Measurements from ENCODE around the gene CLDN1. TPM values are rescaled to one million over a fixed set of nuclear protein-coding genes. Genes with fewer than 3 reads are reported as not detected.

The CLDN1 gene
- total and polyA plus RNA-seq, 2 of the 13 experiments (the other 11 are each of a cell fraction or from before 2014, with no cell fraction given): 42.7 to 51.6 TPM

DNA sequence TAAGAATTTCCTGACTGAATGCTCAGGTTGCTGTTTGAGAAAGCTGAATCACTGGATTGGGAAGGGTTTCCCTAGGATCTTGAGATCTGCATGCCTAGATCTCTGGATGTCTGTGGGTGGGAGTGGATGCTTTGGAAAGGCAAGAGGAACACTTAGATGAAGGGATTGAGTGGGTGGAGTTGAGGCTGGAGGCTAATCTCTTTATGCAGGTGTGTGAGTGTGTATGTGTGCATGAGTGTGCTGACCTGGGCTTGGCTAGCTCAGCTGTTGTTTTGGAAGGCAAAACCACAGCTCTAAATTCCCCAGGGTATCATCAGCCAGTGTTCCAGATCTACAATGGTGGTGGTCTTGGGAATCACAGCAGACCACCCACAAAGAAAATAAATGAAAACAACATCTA lies 60.5 kb downstream of the CLDN1 start:
- Histone ChIP-seq H2AFZ (ENCODE audit: low read length) (no peak overlapping the region), H3K4me3 (replicated peaks in 1 of 3; ENCODE audit: insufficient read depth in 1 of 3, low read depth in 2 of 3, low read length in 3 of 3) (no peak overlapping the region), H3K36me3 (replicated peaks in 1 of 2; ENCODE audit: control insufficient read depth in 1 of 2, insufficient read depth in 2 of 2, low read length in 2 of 2) (no peaks in the 10 kb centered on the region), H3K27ac (ENCODE audit: extremely low read length, insufficient read depth, low read length) (no peak overlapping the region), H4K20me1 (ENCODE audit: insufficient read depth, low read length) (no peaks in the 10 kb centered on the region), H3K9me3 (ENCODE audit: low read length) (no peaks in the 10 kb centered on the region), H3K4me2 (ENCODE audit: low read depth, low read length) (no peak overlapping the region), H3K79me2 (ENCODE audit: insufficient read depth, low read length) (no peaks in the 10 kb centered on the region), H3K4me1 (ENCODE audit: insufficient read depth, low read length) (peaks cover 19% of the 10 kb centered on the region), H3K27me3 (ENCODE audit: control insufficient read depth in 1 of 2, insufficient read depth in 2 of 2, low read length in 2 of 2) (no peaks in the 10 kb centered on the region), H3K9ac (ENCODE audit: insufficient read depth, low read depth, low read length) (no peak overlapping the region)
- ChIA-PET POLR2A (no interaction called here), CTCF (ENCODE audit: low intra/inter-chr PET ratio, low total read pairs) (no interaction called here)
- in situ Hi-C loops (cut with HindIII; ENCODE audit: extremely low pct_ligation_motif_present, low pct_unique_long_range_greater_than_20kb) (no loop called here), intact Hi-C loops (cut with micrococcal nuclease; ENCODE audit: unreplicated experiment) (no loop called here)
- ATAC-seq (no peak), DNase-seq (ENCODE audit: low spot score) (no peak), FAIRE-seq (no peak)
- no TSS peak for BruUV-seq (replicated peaks)
- no peak for TF ChIP-seq ZKSCAN5 (CRISPR knock-in tag; IDR thresholded peaks at IDR 0.05)
- TF ChIP-seq ZNF556 (CRISPR knock-in tag; IDR thresholded peaks at IDR 0.05; ENCODE audit: borderline replicate concordance): no peak
- TF ChIP-seq HNRNPL (IDR thresholded peaks at IDR 0.05; ENCODE audit: low read depth, low read length): no peak
- TF ChIP-seq PITX1 (CRISPR knock-in tag; IDR thresholded peaks at IDR 0.05): no peak
- TF ChIP-seq ZNF362 (CRISPR knock-in tag; IDR thresholded peaks at IDR 0.05; ENCODE audit: borderline replicate concordance): no peak

- CTCF ChIA-PET (ENCODE audit: low intra/inter-chr PET ratio, low total read pairs): no interaction called here
- no TSS peak for BruUV-seq (replicated peaks)
- 90% methylated on average over 3 of the region's 3 CpGs for WGBS (ENCODE audit: low lambda C conversion rate)
- no peaks in the 10 kb centered on the region for H3K9me3 ChIP-seq (ENCODE audit: low read length)
- POLR2A ChIA-PET: no interaction called here
- H3K36me3 ChIP-seq (replicated peaks in 1 of 2; ENCODE audit: control insufficient read depth in 1 of 2, insufficient read depth in 2 of 2, low read length in 2 of 2): no peaks in the 10 kb centered on the region
- FAIRE-seq (no peak), ATAC-seq (no peak), DNase-seq (ENCODE audit: low spot score) (no peak)
- H3K79me2 ChIP-seq (ENCODE audit: insufficient read depth, low read length): no peaks in the 10 kb centered on the region
- no peaks in the 10 kb centered on the region for H3K27me3 ChIP-seq (ENCODE audit: control insufficient read depth in 1 of 2, insufficient read depth in 2 of 2, low read length in 2 of 2)
- peaks cover 19% of the 10 kb centered on the region for H3K4me1 ChIP-seq (ENCODE audit: insufficient read depth, low read length)
- no peak overlapping the region for H2AFZ ChIP-seq (ENCODE audit: low read length)
- no peaks in the 10 kb centered on the region for H4K20me1 ChIP-seq (ENCODE audit: insufficient read depth, low read length)
- no peak overlapping the region for H3K9ac ChIP-seq (ENCODE audit: insufficient read depth, low read depth, low read length)
- in situ Hi-C loops (cut with HindIII; ENCODE audit: extremely low pct_ligation_motif_present, low pct_unique_long_range_greater_than_20kb): no loop called here
- H3K4me3 ChIP-seq (replicated peaks in 1 of 3; ENCODE audit: insufficient read depth in 1 of 3, low read depth in 2 of 3, low read length in 3 of 3): no peak overlapping the region
- intact Hi-C loops (cut with micrococcal nuclease; ENCODE audit: unreplicated experiment): no loop called here
- no peak overlapping the region for H3K4me2 ChIP-seq (ENCODE audit: low read depth, low read length)
- no peak overlapping the region for H3K27ac ChIP-seq (ENCODE audit: extremely low read length, insufficient read depth, low read length)
- TF ChIP-seq GTF3A (CRISPR knock-in tag; conservative IDR thresholded peaks at IDR 0.05): no peak
- no peak for TF ChIP-seq CENPX (CRISPR knock-in tag; IDR thresholded peaks at IDR 0.05)
- TF ChIP-seq, protein P1, sequence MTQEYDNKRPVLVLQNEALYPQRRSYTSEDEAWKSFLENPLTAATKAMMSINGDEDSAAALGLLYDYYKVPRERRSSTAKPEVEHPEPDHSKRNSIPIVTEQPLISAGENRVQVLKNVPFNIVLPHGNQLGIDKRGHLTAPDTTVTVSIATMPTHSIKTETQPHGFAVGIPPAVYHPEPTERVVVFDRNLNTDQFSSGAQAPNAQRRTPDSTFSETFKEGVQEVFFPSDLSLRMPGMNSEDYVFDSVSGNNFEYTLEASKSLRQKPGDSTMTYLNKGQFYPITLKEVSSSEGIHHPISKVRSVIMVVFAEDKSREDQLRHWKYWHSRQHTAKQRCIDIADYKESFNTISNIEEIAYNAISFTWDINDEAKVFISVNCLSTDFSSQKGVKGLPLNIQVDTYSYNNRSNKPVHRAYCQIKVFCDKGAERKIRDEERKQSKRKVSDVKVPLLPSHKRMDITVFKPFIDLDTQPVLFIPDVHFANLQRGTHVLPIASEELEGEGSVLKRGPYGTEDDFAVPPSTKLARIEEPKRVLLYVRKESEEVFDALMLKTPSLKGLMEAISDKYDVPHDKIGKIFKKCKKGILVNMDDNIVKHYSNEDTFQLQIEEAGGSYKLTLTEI (CRISPR knock-in tag; conservative IDR thresholded peaks at IDR 0.05): no peak
- TF ChIP-seq ZFP41 (CRISPR knock-in tag; IDR thresholded peaks at IDR 0.05; ENCODE audit: borderline replicate concordance): no peak
- TF ChIP-seq, protein P2, sequence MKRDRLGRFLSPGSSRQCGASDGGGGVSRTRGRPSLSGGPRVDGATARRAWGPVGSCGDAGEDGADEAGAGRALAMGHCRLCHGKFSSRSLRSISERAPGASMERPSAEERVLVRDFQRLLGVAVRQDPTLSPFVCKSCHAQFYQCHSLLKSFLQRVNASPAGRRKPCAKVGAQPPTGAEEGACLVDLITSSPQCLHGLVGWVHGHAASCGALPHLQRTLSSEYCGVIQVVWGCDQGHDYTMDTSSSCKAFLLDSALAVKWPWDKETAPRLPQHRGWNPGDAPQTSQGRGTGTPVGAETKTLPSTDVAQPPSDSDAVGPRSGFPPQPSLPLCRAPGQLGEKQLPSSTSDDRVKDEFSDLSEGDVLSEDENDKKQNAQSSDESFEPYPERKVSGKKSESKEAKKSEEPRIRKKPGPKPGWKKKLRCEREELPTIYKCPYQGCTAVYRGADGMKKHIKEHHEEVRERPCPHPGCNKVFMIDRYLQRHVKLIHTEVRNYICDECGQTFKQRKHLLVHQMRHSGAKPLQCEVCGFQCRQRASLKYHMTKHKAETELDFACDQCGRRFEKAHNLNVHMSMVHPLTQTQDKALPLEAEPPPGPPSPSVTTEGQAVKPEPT (CRISPR knock-in tag; IDR thresholded peaks at IDR 0.05; ENCODE audit: low read depth): no peak
Measured at GRCh38 chr3:190261015-190261414, 61.2 kb downstream of the CLDN1 start.
